ENCODE data around the gene SLC25A10.

Gene SLC25A10

DNA sequence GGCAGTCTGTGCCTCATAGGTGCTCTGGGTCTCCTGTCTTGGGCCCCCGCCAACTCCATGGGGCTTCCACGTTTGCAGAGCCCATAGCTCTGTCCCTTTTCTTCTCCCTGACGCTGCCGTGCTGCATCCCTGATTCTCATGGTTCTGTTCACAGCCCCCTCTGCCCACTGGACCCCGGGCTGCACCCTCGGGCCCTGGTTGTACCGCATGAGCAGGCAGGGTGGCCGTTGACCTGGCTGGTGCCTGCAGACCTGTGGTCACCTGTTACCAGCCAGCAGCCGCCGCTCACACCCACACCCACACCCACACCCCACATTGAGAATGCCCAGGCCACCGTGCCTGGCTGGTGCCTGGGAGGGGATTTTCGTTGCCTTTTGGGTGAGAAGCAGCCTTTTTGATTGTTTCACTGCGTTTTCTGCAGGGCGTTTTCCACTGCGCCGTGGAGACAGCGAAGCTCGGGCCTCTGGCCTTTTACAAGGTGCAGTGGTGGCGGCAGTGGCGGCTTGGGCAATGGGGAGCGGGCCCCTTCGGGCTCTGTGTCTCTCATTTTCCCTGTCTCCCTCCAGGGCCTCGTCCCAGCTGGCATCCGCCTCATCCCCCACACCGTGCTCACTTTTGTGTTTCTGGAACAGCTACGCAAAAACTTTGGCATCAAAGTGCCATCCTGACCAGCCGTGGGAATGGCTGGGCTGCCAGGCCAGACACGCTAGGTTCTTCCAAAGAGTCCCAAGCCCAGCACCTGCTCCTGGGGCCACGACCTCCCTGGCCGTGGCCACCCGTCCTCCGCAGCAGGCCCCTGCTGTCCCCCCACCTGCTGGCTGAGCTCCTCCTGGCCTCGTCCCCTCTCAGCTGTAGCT is 7.6 kb downstream of the SLC25A10 start:
- Histone ChIP-seq H3K27ac (ENCODE audit: low read length) (no peak overlapping the region), H3K36me3 (ENCODE audit: insufficient read depth, low read depth, low read length) (no peaks in the 10 kb centered on the region; the same call in 1 of the 2 replicates), H3K9me3 (ENCODE audit: insufficient read depth, low read depth, low read length) (no peaks in the 10 kb centered on the region), H3K27me3 (ENCODE audit: insufficient read depth, low read length) (no peaks in the 10 kb centered on the region), H3K9ac (ENCODE audit: low read depth, low read length) (no peak overlapping the region), H3K4me1 (ENCODE audit: insufficient read depth, low read length) (peaks cover 2% of the 10 kb centered on the region; the same call in 1 of the 2 replicates), H3K4me3 (ENCODE audit: low read length) (no peak overlapping the region)

DNA sequence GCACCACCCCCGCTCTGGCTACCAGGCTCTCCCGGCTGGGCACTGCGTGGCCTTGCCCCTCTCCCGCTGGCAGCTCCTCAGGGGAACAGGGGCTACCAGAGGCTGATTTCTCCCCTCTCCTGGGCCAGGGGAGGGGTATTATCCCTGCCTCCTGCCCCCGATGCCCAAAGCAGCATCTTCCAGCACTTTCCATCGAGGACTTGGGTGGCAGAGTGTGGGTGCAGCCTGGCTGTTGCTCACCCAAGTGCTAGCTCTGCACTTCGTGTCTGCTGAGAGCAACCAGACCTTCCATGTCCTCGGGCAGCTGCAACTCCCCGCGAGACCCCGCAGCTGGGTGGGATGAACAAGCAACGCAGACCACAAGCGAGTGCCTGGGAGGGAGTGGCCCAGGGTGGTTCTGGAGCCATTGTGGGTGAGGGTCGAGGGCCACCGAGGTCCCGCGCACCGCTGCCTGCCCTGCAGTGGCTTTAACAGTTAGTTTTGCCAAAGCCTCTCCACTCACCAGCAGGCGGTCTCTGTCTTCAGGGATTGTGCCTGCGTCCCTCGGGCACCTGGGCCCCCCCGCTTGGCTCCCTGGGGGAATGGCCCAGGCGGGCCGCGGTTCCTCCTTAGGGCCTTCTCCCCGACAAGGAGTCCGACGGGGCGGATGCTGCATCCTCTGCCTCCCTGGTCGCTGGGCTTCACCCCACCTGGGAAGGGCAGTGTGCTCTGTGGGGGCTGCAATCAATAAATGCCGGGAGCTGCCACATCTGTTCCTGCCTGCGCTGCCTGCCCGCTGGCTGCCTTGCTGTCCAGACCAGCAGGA is 8.4 kb downstream of the SLC25A10 start:
- H3K27me3 ChIP-seq (ENCODE audit: insufficient read depth, low read length): no peaks in the 10 kb centered on the region
- no peak overlapping the region for H3K27ac ChIP-seq (ENCODE audit: low read length)
- no peak overlapping the region for H3K9ac ChIP-seq (ENCODE audit: low read depth, low read length)
- no peaks in the 10 kb centered on the region for H3K9me3 ChIP-seq (ENCODE audit: insufficient read depth, low read depth, low read length)
- no peaks in the 10 kb centered on the region; the same call in 1 of the 2 replicates for H3K36me3 ChIP-seq (ENCODE audit: insufficient read depth, low read depth, low read length)
- H3K4me3 ChIP-seq (ENCODE audit: low read length): no peak overlapping the region
- H3K4me1 ChIP-seq (ENCODE audit: insufficient read depth, low read length): peaks cover 2% of the 10 kb centered on the region; the same call in 1 of the 2 replicates

DNA sequence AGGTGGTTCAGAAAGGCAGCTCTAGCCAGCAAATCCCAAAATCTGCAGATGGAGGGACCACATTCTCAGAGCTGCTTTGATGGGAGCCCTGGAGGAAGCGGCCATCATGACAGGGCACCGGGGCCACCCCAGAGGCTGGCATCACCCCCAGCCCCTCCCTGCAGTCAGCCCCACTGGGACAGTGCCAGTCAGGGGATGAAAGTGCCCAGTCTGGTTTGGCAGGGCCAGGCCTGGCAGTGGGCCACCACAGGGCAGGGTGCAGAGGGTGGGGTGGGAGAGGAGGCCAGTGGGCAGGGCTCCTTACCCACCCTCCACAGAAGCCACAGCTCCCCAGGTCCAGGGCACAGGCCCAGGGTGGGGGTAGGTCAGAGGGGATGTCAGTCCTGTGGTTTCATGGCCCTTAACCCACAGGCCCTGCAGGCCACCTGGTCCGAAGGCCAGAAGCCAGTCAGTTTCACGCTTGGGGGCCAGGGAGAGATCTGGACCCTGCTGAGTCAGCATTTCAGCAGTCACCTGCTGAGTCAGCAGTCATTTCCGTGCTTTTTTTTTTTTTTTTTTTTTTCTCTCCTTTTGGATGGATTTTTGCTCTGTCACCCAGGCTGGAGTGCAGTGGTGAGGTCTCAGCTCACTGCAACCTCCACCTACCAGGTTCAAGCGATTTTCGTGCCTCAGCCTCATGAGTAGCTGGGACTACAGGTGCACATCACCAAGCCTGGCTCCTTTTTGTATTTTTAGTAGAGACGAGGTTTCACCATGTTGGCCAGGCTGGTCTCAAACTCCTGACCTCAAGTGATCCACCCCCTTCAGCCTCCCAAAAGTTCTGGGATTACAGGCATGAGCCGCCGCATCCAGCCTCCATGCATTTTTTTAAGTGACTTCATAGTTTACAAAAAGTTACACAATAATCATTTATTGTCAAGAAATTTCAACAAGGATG is 10.4 kb downstream of the SLC25A10 start:
- no peak overlapping the region for H3K9ac ChIP-seq (ENCODE audit: low read depth, low read length)
- H3K36me3 ChIP-seq (ENCODE audit: insufficient read depth, low read depth, low read length): no peaks in the 10 kb centered on the region; the same call in 1 of the 2 replicates
- no peak overlapping the region for H3K4me3 ChIP-seq (ENCODE audit: low read length)
- no peaks in the 10 kb centered on the region for H3K9me3 ChIP-seq (ENCODE audit: insufficient read depth, low read depth, low read length)
- no peak overlapping the region for H3K27ac ChIP-seq (ENCODE audit: low read length)
- H3K27me3 ChIP-seq (ENCODE audit: insufficient read depth, low read length): no peaks in the 10 kb centered on the region
- peaks cover 2% of the 10 kb centered on the region; the same call in 1 of the 2 replicates for H3K4me1 ChIP-seq (ENCODE audit: insufficient read depth, low read length)

DNA sequence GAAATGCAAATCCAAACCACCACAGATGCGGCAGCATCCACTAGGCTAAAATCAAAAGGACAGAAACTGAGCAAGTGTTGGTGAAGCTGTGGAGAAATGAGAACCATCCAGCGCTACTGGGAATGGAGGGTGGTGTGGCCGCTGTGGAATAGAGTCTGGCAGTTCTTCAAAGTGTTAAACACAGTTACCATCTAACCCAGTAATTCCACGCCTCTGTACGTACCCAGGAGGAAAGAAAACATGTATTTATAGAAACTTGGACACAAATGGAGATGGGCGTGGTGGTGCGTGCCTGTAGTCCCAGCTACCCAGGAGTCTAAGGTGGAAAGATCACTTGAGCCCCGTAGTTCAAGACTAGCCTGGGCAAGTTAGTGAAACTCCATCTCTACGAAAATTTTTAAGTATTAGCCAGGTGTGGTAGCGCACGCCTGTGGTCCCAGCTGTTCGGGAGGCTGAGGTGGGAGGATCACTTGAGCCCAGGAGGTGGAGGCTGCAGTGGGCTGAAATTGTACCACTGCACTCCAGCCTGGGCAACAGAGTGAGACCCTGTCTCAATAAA is 11.6 kb downstream of the SLC25A10 start:
- Histone ChIP-seq H3K27ac (ENCODE audit: low read length) (no peak overlapping the region), H3K4me3 (ENCODE audit: low read length) (no peak overlapping the region), H3K36me3 (ENCODE audit: insufficient read depth, low read depth, low read length) (no peaks in the 10 kb centered on the region), H3K4me1 (ENCODE audit: insufficient read depth, low read length) (peaks cover 2% of the 10 kb centered on the region; the same call in 1 of the 2 replicates), H3K9ac (ENCODE audit: low read depth, low read length) (no peak overlapping the region), H3K9me3 (ENCODE audit: insufficient read depth, low read depth, low read length) (no peaks in the 10 kb centered on the region), H3K27me3 (ENCODE audit: insufficient read depth, low read length) (no peaks in the 10 kb centered on the region)

DNA sequence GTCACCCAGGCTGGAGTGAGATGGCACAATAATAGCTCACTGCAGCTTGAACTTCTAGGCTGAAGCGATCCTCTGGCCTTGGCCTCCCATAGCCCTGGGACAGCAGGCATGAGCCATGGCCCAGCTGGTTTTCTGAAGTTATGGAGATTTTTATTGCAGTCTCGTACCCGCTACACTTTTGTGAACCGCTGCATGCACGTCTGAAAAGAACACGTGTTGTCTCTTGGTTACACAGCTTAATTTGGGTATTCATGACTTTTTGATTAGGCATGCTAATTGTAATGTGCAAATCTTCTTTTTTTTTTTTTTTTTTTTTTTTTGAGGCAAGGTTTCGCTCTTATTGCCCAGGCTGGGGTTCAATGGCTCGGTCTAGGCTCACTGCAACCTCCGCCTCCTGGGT is 13.4 kb downstream of the SLC25A10 start:
- Histone ChIP-seq H3K27ac (ENCODE audit: low read length) (no peak overlapping the region), H3K36me3 (ENCODE audit: insufficient read depth, low read depth, low read length) (no peaks in the 10 kb centered on the region), H3K4me1 (ENCODE audit: insufficient read depth, low read length) (peaks cover 2% of the 10 kb centered on the region; the same call in 1 of the 2 replicates), H3K9me3 (ENCODE audit: insufficient read depth, low read depth, low read length) (no peaks in the 10 kb centered on the region), H3K9ac (ENCODE audit: low read depth, low read length) (no peak overlapping the region), H3K27me3 (ENCODE audit: insufficient read depth, low read length) (no peaks in the 10 kb centered on the region), H3K4me3 (ENCODE audit: low read length) (no peak overlapping the region)

DNA sequence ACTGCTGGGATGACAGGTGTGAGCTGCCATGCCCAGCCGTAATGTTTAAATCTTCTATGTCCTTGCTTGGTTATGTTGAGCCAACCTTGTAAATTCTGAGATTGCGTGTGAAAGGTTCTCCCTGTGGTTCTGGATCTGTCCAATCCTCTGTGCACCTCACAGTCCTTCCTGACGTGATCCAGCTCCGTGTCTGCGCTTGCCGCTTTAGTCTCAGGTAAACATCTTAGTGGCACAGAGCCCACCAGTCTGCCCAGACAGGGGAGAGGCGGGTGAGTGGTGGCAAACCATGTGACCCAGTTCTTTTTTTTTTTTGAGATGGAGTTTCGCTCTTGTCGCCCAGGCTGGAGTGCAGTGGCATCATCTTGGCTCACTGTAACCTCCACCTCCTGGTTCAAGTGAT is 13.9 kb downstream of the SLC25A10 start:
- Histone ChIP-seq H3K36me3 (ENCODE audit: insufficient read depth, low read depth, low read length) (no peaks in the 10 kb centered on the region), H3K27ac (ENCODE audit: low read length) (no peak overlapping the region), H3K27me3 (ENCODE audit: insufficient read depth, low read length) (no peaks in the 10 kb centered on the region), H3K4me1 (ENCODE audit: insufficient read depth, low read length) (peaks cover 2% of the 10 kb centered on the region; the same call in 1 of the 2 replicates), H3K4me3 (ENCODE audit: low read length) (no peak overlapping the region), H3K9me3 (ENCODE audit: insufficient read depth, low read depth, low read length) (no peaks in the 10 kb centered on the region), H3K9ac (ENCODE audit: low read depth, low read length) (no peak overlapping the region)

DNA sequence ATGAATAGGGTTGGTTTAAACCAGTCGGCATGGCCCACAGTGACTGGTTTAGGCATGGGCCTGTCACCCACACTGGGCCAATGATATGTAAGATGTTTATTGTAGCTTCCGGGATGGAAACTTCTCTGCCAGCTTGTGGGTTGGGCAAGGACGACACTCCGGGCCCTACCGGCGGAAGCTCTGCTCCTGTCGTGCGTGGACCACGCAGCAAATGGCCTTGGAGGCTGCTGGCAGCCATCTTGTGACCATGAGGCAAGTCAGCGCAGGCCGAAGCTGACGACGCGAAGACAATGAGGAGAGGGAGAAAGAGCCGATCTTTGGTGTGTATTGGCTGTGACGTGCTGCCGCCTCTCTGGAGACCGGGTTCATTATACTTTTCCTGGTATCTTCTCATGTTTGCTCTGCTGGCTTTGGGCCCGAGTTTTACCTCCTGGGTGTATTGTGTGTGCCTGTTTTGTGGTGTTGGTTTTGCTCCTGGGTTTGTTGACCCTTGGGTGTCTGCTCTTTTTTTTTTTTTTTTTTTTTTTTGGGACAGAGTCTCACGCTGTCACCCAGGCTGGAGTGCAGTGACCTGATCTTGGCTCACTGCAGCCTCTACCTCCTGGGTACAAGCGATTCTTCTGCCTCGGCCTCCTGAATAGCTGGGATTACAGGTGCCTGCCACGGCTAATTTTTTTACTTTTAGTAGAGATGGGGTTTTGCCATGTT is 15.4 kb downstream of the SLC25A10 start:
- no peaks in the 10 kb centered on the region for H3K36me3 ChIP-seq (ENCODE audit: insufficient read depth, low read depth, low read length)
- no peaks in the 10 kb centered on the region for H3K9me3 ChIP-seq (ENCODE audit: insufficient read depth, low read depth, low read length)
- H3K27ac ChIP-seq (ENCODE audit: low read length): no peak overlapping the region
- no peaks in the 10 kb centered on the region for H3K27me3 ChIP-seq (ENCODE audit: insufficient read depth, low read length)
- H3K4me1 ChIP-seq (ENCODE audit: insufficient read depth, low read length): peaks cover under 1% of the 10 kb centered on the region; the same call in 1 of the 2 replicates
- H3K9ac ChIP-seq (ENCODE audit: low read depth, low read length): no peak overlapping the region
- no peak overlapping the region for H3K4me3 ChIP-seq (ENCODE audit: low read length)

DNA sequence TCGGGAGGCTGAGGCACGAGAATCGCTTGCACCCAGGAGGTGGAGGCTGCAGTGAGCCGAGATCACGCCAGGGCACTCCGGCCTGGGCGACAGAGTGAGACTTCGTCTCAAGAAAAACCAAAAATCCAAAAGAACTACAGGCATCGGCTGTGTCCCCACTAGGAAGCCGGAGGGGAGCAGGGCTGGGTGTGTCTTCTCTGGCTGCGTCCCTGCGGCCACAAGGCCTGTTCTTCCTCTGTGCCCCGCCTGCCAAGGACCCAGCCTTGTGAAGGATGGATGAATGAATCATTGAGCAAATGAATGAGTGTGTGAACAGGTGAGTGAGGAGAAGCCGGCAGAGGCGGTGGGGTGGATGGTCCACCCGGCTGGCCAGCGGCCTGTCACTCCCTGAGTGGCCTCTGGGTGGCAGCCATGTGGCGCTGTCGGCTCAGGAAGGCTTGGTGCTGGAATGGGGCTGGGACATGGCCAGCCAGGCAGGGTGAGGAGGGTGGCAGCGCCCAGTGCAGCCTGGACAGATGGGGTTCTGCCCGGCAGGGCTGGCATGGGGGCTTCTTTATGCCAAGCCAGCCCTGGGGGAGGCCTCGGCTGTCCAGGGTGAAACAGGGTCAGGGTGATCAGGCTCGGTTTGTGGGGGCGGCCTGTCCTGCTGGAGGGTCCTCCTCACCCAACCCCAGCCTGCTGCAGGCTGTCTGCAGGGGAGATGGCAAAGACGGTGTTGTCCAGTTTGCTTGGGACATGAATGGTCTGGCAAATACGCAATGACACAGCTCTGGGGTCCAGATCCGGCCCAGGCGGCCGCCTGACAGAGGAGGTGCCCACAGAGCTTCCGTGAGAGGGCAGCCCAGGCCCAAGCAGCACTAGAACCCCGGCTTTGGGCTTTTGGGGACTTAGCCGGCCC is 21.7 kb downstream of the SLC25A10 start:
- Histone ChIP-seq H3K4me3 (ENCODE audit: low read length) (no peak overlapping the region), H3K4me1 (ENCODE audit: insufficient read depth, low read length) (no peaks in the 10 kb centered on the region; the same call in 1 of the 2 replicates), H3K9me3 (ENCODE audit: insufficient read depth, low read depth, low read length) (no peaks in the 10 kb centered on the region), H3K27me3 (ENCODE audit: insufficient read depth, low read length) (no peaks in the 10 kb centered on the region), H3K9ac (ENCODE audit: low read depth, low read length) (no peak overlapping the region), H3K27ac (ENCODE audit: low read length) (no peak overlapping the region), H3K36me3 (ENCODE audit: insufficient read depth, low read depth, low read length) (no peaks in the 10 kb centered on the region)

DNA sequence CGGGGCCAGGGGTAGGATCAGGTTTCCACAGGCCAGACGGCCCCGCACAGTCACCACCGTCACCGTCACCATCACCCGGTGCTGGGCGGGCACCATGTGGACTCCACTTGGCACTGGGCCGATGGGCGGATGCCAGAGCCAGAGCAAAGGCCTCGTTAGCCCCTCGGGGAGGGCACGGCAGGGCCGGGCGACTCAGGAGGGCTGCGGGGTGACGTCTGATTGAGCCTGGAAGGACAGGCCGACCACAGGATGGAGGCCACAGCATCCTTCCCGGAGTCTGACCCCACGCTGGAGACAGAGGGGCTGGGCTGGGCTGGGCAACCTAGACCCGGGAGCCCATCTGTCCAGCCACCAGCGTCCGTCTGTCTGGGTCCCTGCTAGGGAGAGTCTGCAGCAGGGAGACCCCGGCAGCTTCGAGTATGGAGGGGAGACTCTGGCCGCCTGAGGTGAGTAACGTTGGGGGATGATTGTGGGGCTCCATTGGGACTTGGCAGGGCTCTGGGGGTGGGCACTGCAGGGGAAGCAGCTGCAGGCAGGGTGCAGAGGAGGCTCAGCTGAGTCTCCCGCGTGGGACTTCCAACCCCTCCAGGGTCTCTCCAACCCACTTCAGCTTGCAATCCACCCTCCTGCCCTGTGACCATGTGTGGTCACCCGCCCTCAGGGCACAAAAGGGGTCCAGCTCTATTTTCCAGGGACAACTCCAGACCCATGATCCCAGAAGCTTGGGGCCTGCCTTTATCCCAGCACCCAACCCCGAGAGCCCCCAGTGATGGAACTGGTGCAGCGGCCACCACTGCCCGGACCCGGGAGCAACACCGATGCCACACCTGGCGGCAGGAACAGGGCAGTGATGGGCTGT is 22.6 kb downstream of the SLC25A10 start:
- Histone ChIP-seq H3K4me1 (ENCODE audit: insufficient read depth, low read length) (no peaks in the 10 kb centered on the region; the same call in 1 of the 2 replicates), H3K9me3 (ENCODE audit: insufficient read depth, low read depth, low read length) (no peaks in the 10 kb centered on the region), H3K9ac (ENCODE audit: low read depth, low read length) (no peak overlapping the region), H3K27ac (ENCODE audit: low read length) (no peak overlapping the region), H3K4me3 (ENCODE audit: low read length) (no peak overlapping the region), H3K27me3 (ENCODE audit: insufficient read depth, low read length) (no peaks in the 10 kb centered on the region), H3K36me3 (ENCODE audit: insufficient read depth, low read depth, low read length) (no peaks in the 10 kb centered on the region)
